Body of pancreas (tissue), 4 donors: ENCODE measurements around the gene PLCB2. TPM values are rescaled to one million over a fixed set of nuclear protein-coding genes. Genes with fewer than 3 reads are reported as not detected.

ENCODE experiments used
- ATAC-seq: fragments of 150-250 bp; one replicate; pipeline ENCODE4 v1.9.1; 2016
- DNase-seq, 4 donors: peaks; one replicate each; pipeline ENCODE4 v3.0.0-alpha.2; 2019
- H3K27ac ChIP-seq, 4 donors: fragments of 200-600 bp; sonication (generic); 1 replicate in 3 of 4; 2 replicates in 1 of 4; pipeline versions ENCODE4 v1.5.1 to v1.6.1; 2016 to 2019; ENCODE audit warnings: mild to moderate bottlenecking in 1 of 4, mixed read lengths in 1 of 4, moderate library complexity in 1 of 4
- H3K27me3 ChIP-seq, 2 donors: fragments of 200-600 bp; sonication (generic); one replicate each; pipeline ENCODE4 v1.6.0; 2016; ENCODE audit warnings: mild to moderate bottlenecking in 1 of 2
- H3K36me3 ChIP-seq, 2 donors: fragments of 200-600 bp; sonication (generic); replicated peaks in 1 of 2; 2 replicates each; pipeline ENCODE4 v1.5.1; 2016; ENCODE audit warnings: low read depth in 2 of 2; ENCODE audit not compliant: insufficient read depth in 1 of 2
- H3K4me1 ChIP-seq: fragments of 200-600 bp; sonication (generic); one replicate; pipeline ENCODE4 v1.6.0; 2016
- H3K4me3 ChIP-seq, 2 donors: fragments of 200-600 bp; sonication (generic); 1 replicate in 1 of 2; 2 replicates in 1 of 2; pipeline ENCODE4 v1.5.1; 2016 to 2019
- H3K9me3 ChIP-seq, 3 donors: fragments of 200-600 bp; sonication (generic); 1 replicate in 2 of 3; 2 replicates in 1 of 3; pipeline ENCODE4 v1.5.1; 2016
- POLR2A ChIP-seq, 3 donors: fragments of 450-650 bp; IDR thresholded peaks; one replicate each; pipeline ENCODE4 v1.6.1; 2016; ENCODE audit warnings: antibody characterized with exemption in 3 of 3, mild to moderate bottlenecking in 2 of 3
- WGBS, 2 donors: methylation state at CpG; one replicate each; pipeline ENCODE4 v1.1.5; 2017; 5-methylcytosine and 5-hydroxymethylcytosine counted together
- intact Hi-C: fragments of 100-400 bp; cut with DNase I; formaldehyde crosslinking; loops from one replicate; pipeline ENCODE4 v1.15.1; 2023
- total RNA-seq, 2 donors: library from RNA; depleted of rRNA; stranded (reverse); fragments of >200 nt; gene quantifications; one replicate each; pipeline ENCODE4 v1.1.0, GENCODE V29; 2016
- TF ChIP-seq, protein P1 (sequence below), 7 experiments: fragments of 450-650 bp in 4 of 7; fragments of 200-600 bp in 3 of 7; sonication (generic) in 3 of 7; IDR thresholded peaks; one replicate each; pipeline ENCODE4 v1.5.1; 2016 to 2019; ENCODE audit warnings: antibody characterized with exemption in 7 of 7

The PLCB2 gene
- total RNA-seq, 2 donors from 2014 or later, result 3.1 to 4.6 TPM

DNA sequence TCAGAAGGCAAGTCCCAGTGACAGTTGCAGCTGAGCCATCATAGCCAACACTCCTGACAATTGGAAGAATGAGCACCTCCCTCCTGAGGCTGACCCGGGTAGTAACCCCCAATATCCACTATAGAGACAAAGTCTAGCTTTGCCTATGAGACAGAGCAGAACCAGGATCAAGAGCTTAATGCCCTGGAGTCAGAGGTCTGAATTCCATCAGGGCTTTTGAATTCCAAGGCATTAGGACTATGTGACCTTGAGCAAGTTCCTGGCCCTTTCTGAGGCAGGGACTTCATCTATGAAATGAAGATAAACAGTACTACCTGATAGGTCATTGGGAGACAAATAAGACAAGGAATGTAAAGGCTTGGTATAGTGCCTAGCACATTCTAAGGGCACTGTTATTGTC lies 12.7 kb upstream of the PLCB2 start:
- intact Hi-C loops, result no loop called here
- no peaks in the 10 kb centered on the region for H3K36me3 ChIP-seq
- H3K27me3 ChIP-seq, result no peaks in the 10 kb centered on the region
- ATAC-seq, result no peak
- no peak overlapping the region for H3K27ac ChIP-seq
- peak in 1 of 4 donors; percentile 6 for DNase-seq
- 75 to 95% methylated on average over 1 of the region's 1 CpG for WGBS, 2 donors
- TF ChIP-seq POLR2A (IDR thresholded peaks at IDR 0.05), result no peak
- TF ChIP-seq, protein P1, sequence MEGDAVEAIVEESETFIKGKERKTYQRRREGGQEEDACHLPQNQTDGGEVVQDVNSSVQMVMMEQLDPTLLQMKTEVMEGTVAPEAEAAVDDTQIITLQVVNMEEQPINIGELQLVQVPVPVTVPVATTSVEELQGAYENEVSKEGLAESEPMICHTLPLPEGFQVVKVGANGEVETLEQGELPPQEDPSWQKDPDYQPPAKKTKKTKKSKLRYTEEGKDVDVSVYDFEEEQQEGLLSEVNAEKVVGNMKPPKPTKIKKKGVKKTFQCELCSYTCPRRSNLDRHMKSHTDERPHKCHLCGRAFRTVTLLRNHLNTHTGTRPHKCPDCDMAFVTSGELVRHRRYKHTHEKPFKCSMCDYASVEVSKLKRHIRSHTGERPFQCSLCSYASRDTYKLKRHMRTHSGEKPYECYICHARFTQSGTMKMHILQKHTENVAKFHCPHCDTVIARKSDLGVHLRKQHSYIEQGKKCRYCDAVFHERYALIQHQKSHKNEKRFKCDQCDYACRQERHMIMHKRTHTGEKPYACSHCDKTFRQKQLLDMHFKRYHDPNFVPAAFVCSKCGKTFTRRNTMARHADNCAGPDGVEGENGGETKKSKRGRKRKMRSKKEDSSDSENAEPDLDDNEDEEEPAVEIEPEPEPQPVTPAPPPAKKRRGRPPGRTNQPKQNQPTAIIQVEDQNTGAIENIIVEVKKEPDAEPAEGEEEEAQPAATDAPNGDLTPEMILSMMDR (IDR thresholded peaks at IDR 0.05), result no peak
- no peaks in the 10 kb centered on the region for H3K9me3 ChIP-seq
- no peak overlapping the region for H3K4me3 ChIP-seq
- peaks cover 31% of the 10 kb centered on the region for H3K4me1 ChIP-seq

DNA sequence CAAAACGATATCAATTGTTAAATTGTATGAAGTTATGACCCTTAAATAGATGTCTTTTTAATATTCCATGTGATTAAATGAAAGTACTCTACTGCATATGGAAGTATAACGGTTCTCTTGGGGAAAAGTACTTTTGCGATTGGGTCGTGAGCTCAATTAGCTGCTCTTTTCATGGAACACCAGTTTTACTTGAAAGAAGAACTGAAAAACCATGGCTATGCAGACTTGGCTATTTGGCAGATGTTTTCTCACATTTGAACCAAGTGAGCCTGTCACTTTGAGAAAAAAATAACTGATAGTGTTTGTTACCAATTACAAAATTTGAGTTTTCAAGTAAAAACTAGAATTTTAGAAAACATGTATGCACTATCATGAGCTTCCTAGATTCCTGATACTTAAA lies 9.8 kb upstream of the PLCB2 start:
- no peaks in the 10 kb centered on the region for H3K9me3 ChIP-seq
- no peak overlapping the region for H3K4me3 ChIP-seq
- no peaks in the 10 kb centered on the region for H3K36me3 ChIP-seq
- no peaks in the 10 kb centered on the region for H3K27me3 ChIP-seq
- no peak overlapping the region for H3K27ac ChIP-seq
- peaks cover 32% of the 10 kb centered on the region for H3K4me1 ChIP-seq
- DNase-seq, result no peak
- no peak for ATAC-seq
- intact Hi-C loops, result no loop called here
- no peak for TF ChIP-seq POLR2A (IDR thresholded peaks at IDR 0.05)
- TF ChIP-seq, protein P1 (IDR thresholded peaks at IDR 0.05), result no peak
- WGBS, 2 donors, result 72 to 78% methylated on average over 4 of the region's 4 CpGs

DNA sequence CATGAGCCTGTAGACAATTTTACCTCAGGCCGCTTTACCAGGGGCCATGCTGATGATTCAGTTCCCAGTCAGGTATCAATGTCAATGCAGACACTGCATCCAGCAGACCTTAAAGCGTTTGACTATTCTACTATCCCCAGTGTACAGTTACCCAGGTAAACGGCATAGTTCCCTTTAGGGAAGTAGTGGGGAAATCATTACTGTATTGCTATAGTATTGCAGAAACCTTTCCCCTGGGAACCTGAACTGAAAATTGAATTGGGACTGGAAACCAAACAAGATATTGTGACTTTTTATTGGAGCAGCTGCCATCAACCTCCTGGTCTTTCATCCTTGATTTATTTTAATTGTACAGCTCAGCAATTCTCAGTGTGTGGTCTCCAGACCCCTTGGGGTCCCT lies 9.2 kb upstream of the PLCB2 start:
- intact Hi-C loops, result no loop called here
- Histone ChIP-seq H3K9me3 (no peaks in the 10 kb centered on the region), H3K27me3 (no peaks in the 10 kb centered on the region), H3K36me3 (no peaks in the 10 kb centered on the region), H3K4me1 (peaks cover 33% of the 10 kb centered on the region), H3K27ac (no peak overlapping the region), H3K4me3 (no peak overlapping the region)
- TF ChIP-seq POLR2A (IDR thresholded peaks at IDR 0.05), result no peak
- TF ChIP-seq, protein P1 (IDR thresholded peaks at IDR 0.05), result no peak
- no peak for DNase-seq
- 88 to 91% methylated on average over 3 of the region's 3 CpGs for WGBS, 2 donors
- ATAC-seq, result no peak

DNA sequence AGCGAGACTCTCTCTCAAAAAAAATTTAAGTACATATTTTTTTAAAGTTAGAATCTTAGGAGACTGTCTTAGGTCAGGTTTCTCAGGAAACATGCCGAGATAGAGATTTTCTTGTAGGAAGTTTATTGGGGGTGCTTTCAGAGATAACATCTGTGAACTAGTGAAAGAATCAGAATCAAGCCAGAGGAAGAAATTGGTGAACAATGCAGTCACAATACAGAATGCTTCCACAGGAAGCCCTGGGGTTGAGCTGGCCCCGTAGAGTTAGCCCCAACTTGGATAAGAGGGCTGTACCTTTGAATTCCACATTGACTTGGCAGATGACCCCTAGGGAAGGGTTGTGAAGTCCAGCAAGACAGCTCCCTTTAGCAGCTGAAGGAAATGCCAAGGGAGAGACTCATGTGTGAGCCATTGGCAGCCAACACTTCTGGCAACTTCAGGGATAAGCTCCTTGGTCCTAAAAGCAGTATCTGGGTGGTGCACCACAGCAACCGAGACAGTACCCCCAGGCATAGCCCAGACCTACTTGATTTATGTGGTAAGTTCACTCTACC lies 7.1 kb upstream of the PLCB2 start:
- intact Hi-C loops, result no loop called here
- ATAC-seq (no peak), DNase-seq (no peak)
- H3K27ac ChIP-seq, result no peak overlapping the region
- H3K36me3 ChIP-seq, result no peaks in the 10 kb centered on the region
- no peaks in the 10 kb centered on the region for H3K9me3 ChIP-seq
- H3K27me3 ChIP-seq, result no peaks in the 10 kb centered on the region
- H3K4me1 ChIP-seq, result peaks cover 23% of the 10 kb centered on the region
- WGBS, 2 donors, result 85 to 89% methylated on average over 4 of the region's 4 CpGs
- no peak overlapping the region for H3K4me3 ChIP-seq
- TF ChIP-seq, protein P1 (IDR thresholded peaks at IDR 0.05), result no peak
